H1 (cell line): ENCODE measurements around the gene TGFA. TPM values are rescaled to one million over a fixed set of nuclear protein-coding genes. Genes with fewer than 3 reads are reported as not detected.

Source experiments
- CTCF ChIA-PET: fragments of 300-600 bp; sonication (Branson Sonifier 250); formaldehyde crosslinking; loops from one replicate; lab custom pipeline; 2021; ENCODE audit not compliant: partially characterized antibody; lab: Charles Lee
- POLR2A ChIA-PET: fragments of 300-600 bp; sonication (Branson Sonifier 250); formaldehyde crosslinking; loops from one replicate; lab custom pipeline; 2021; ENCODE audit warnings: inconsistent platforms; ENCODE audit not compliant: partially characterized antibody; lab: Charles Lee
- DNase-seq, 2 experiments: peaks; one replicate each; pipeline versions ENCODE4 v3.0.0 to v3.0.0-alpha.2; 2010 to 2022; ENCODE audit warnings: low spot score in 2 of 2, low read depth in 1 of 2, mixed read lengths in 1 of 2
- FAIRE-seq: peaks from 2 replicates; lab custom pipeline; 2011; peaks lifted over from hg19 to GRCh38; lab: Jason Lieb, UNC
- H2AFZ ChIP-seq: 2 replicates; pipeline ENCODE4 v1.8.1; 2012; ENCODE audit warnings: low read length, inconsistent platforms
- H2AK5ac ChIP-seq: 2 replicates; pipeline ENCODE4 v1.6.1; 2013; ENCODE audit warnings: low read depth, low read length
- H2BK120ac ChIP-seq: replicated peaks from 2 replicates; pipeline ENCODE3; 2013; ENCODE audit warnings: low read depth, low read length, inconsistent platforms
- H2BK12ac ChIP-seq: 2 replicates; pipeline ENCODE4 v1.6.1; 2013; ENCODE audit warnings: low read depth, low read length
- H2BK15ac ChIP-seq: 2 replicates; pipeline ENCODE4 v1.6.1; 2013; ENCODE audit warnings: low read length
- H2BK20ac ChIP-seq: 2 replicates; pipeline ENCODE4 v1.6.1; 2013; ENCODE audit warnings: low read length
- H2BK5ac ChIP-seq: 2 replicates; pipeline ENCODE4 v1.6.1; 2013; ENCODE audit warnings: low read depth, low read length
- H3K14ac ChIP-seq: 2 replicates; pipeline ENCODE4 v1.6.1; 2013; ENCODE audit warnings: inconsistent platforms; ENCODE audit not compliant: insufficient read length
- H3K18ac ChIP-seq: 2 replicates; pipeline ENCODE4 v1.6.1; 2013; ENCODE audit warnings: low read length; ENCODE audit errors: extremely low read depth
- H3K23ac ChIP-seq: 2 replicates; pipeline ENCODE4 v1.6.1; 2013; ENCODE audit warnings: inconsistent platforms; ENCODE audit not compliant: insufficient read length
- H3K23me2 ChIP-seq: 2 replicates; pipeline ENCODE4 v1.6.1; 2013; ENCODE audit warnings: low read depth, low read length
- H3K27ac ChIP-seq: 2 replicates; pipeline ENCODE4 v1.6.1; 2011; ENCODE audit warnings: low read depth, low read length, inconsistent platforms
- H3K27me3 ChIP-seq, 4 experiments: replicated peaks in 1 of 4; 1 replicate in 1 of 4; 2 replicates in 3 of 4; pipeline versions ENCODE4 v1.6.1 to v1.8.1; 2011 to 2013; ENCODE audit warnings: low read length in 3 of 4, mild to moderate bottlenecking in 3 of 4, inconsistent platforms in 2 of 4, mixed read lengths in 2 of 4, moderate library complexity in 1 of 4; ENCODE audit not compliant: control insufficient read depth in 3 of 4, insufficient read depth in 3 of 4; ENCODE audit errors: extremely low read depth in 1 of 4
- H3K36me3 ChIP-seq, 4 experiments: 2 replicates each; pipeline versions ENCODE4 v1.6.1 to v1.8.1; 2011 to 2013; ENCODE audit warnings: mild to moderate bottlenecking in 4 of 4, low read length in 3 of 4, moderate library complexity in 2 of 4, control low read depth in 1 of 4, inconsistent platforms in 1 of 4; ENCODE audit not compliant: insufficient read depth in 4 of 4, control insufficient read depth in 2 of 4
- H3K4ac ChIP-seq: replicated peaks from 2 replicates; pipeline ENCODE3; 2013; ENCODE audit warnings: low read length, low read depth, mixed read lengths, inconsistent platforms; ENCODE audit not compliant: insufficient read length
- H3K4me1 ChIP-seq, 4 experiments: replicated peaks in 1 of 4; 1 replicate in 1 of 4; 2 replicates in 3 of 4; pipeline versions ENCODE4 v1.6.1 to v1.8.1; 2011 to 2013; ENCODE audit warnings: low read length in 3 of 4, inconsistent platforms in 2 of 4, mixed read lengths in 1 of 4; ENCODE audit not compliant: insufficient read depth in 4 of 4, control insufficient read depth in 3 of 4
- H3K4me2 ChIP-seq, 2 experiments: 2 replicates each; pipeline versions ENCODE4 v1.6.1 to v1.8.1; 2011 to 2013; ENCODE audit warnings: low read depth in 2 of 2, low read length in 2 of 2, control low read depth in 1 of 2, inconsistent platforms in 1 of 2, mild to moderate bottlenecking in 1 of 2; ENCODE audit not compliant: insufficient read depth in 1 of 2
- H3K4me3 ChIP-seq, 4 experiments: fragments of 200-600, 300-600 bp in 1 of 4; sonication (generic), shearing (Covaris generic), sonication (Bioruptor Twin) in 1 of 4; 2 replicates each; pipeline versions ENCODE4 v1.5.1 to v1.8.1; 2011 to 2016; ENCODE audit warnings: low read length in 4 of 4, low read depth in 3 of 4, control low read depth in 2 of 4, inconsistent platforms in 2 of 4, mild to moderate bottlenecking in 2 of 4, mixed read lengths in 1 of 4, moderate library complexity in 1 of 4; ENCODE audit not compliant: insufficient read depth in 2 of 4; ENCODE audit errors: extremely low read depth in 1 of 4
- H3K56ac ChIP-seq: replicated peaks from 2 replicates; pipeline ENCODE3; 2013; ENCODE audit warnings: low read depth, mild to moderate bottlenecking, mixed read lengths, low read length, inconsistent platforms; ENCODE audit not compliant: insufficient read length
- H3K79me1 ChIP-seq: 2 replicates; pipeline ENCODE4 v1.6.1; 2013; ENCODE audit warnings: low read depth, low read length, control low read depth
- H3K79me2 ChIP-seq, 2 experiments: 2 replicates each; pipeline versions ENCODE4 v1.6.1 to v1.8.1; 2012 to 2013; ENCODE audit warnings: low read length in 2 of 2, mild to moderate bottlenecking in 2 of 2, inconsistent platforms in 1 of 2; ENCODE audit not compliant: insufficient read depth in 2 of 2, control insufficient read depth in 1 of 2
- H3K9ac ChIP-seq, 4 experiments: replicated peaks in 1 of 4; 1 replicate in 1 of 4; 2 replicates in 3 of 4; pipeline versions ENCODE4 v1.6.1 to v1.8.1; 2011 to 2013; ENCODE audit warnings: low read depth in 3 of 4, low read length in 3 of 4, control low read depth in 2 of 4, mild to moderate bottlenecking in 2 of 4, moderate library complexity in 2 of 4, inconsistent platforms in 1 of 4; ENCODE audit errors: extremely low read depth in 1 of 4
- H3K9me3 ChIP-seq, 2 experiments: 2 replicates each; pipeline versions ENCODE4 v1.6.1 to v1.8.1; 2012 to 2013; ENCODE audit warnings: mild to moderate bottlenecking in 2 of 2, moderate library complexity in 2 of 2, control low read depth in 1 of 2, inconsistent platforms in 1 of 2, low read depth in 1 of 2, low read length in 1 of 2, mixed read lengths in 1 of 2; ENCODE audit not compliant: insufficient read depth in 2 of 2
- H4K20me1 ChIP-seq, 2 experiments: replicated peaks in 1 of 2; 2 replicates each; pipeline versions ENCODE3 to v1.8.1; 2011 to 2013; ENCODE audit warnings: inconsistent platforms in 2 of 2, low read length in 2 of 2, mild to moderate bottlenecking in 1 of 2; ENCODE audit not compliant: insufficient read depth in 2 of 2, control insufficient read depth in 1 of 2
- H4K5ac ChIP-seq: 2 replicates; pipeline ENCODE4 v1.6.1; 2013; ENCODE audit warnings: low read length, low read depth, mixed read lengths, inconsistent platforms; ENCODE audit not compliant: insufficient read length
- H4K8ac ChIP-seq: 2 replicates; pipeline ENCODE4 v1.8.0; 2013; ENCODE audit warnings: mild to moderate bottlenecking, moderate library complexity, low read length, inconsistent platforms; ENCODE audit not compliant: insufficient read depth; ENCODE audit errors: extremely low read depth
- H4K91ac ChIP-seq: replicated peaks from 2 replicates; pipeline ENCODE3; 2013; ENCODE audit warnings: low read length, mixed read lengths, inconsistent platforms; ENCODE audit not compliant: insufficient read length
- ASH2L ChIP-seq: fragments of 200-600, 300-600 bp; sonication (generic); IDR thresholded peaks from one replicate; pipeline ENCODE4 v1.7.1; 2017; ENCODE audit warnings: low read length
- CBX5 ChIP-seq: fragments of 300-800, 300-1000 bp; sonication (generic); IDR thresholded peaks from 2 replicates; pipeline ENCODE4 v1.7.1; 2016; ENCODE audit warnings: antibody characterized with exemption, low read length, low read depth
- CBX8 ChIP-seq: fragments of 300-800, 300-1000 bp; sonication (generic); IDR thresholded peaks from 2 replicates; pipeline ENCODE4 v1.7.1; 2016; ENCODE audit warnings: low read depth, low read length, borderline replicate concordance
- CTBP2 ChIP-seq: IDR thresholded peaks from 2 replicates; pipeline ENCODE4 v1.7.0; 2011; ENCODE audit warnings: borderline replicate concordance, mild to moderate bottlenecking, moderate library complexity, mixed read lengths, low read length; ENCODE audit not compliant: insufficient read depth, insufficient read length
- EGR1 ChIP-seq: IDR thresholded peaks from 2 replicates; pipeline ENCODE4 v1.6.1; 2011; ENCODE audit warnings: low read depth, low read length, borderline replicate concordance
- FOSL1 ChIP-seq: IDR thresholded peaks from 2 replicates; pipeline ENCODE4 v1.6.1; 2011; ENCODE audit warnings: mild to moderate bottlenecking, low read depth, low read length, moderate library complexity; ENCODE audit not compliant: insufficient read depth
- KDM5A ChIP-seq: fragments of 200-600 bp; IDR thresholded peaks from 2 replicates; pipeline ENCODE4 v1.7.1; 2012; ENCODE audit warnings: mild to moderate bottlenecking, low read length, inconsistent platforms, mixed read lengths
- POLR2A ChIP-seq, 2 experiments: IDR thresholded peaks; 1 replicate in 1 of 2; 2 replicates in 1 of 2; pipeline ENCODE4 v1.6.1; 2011; ENCODE audit warnings: low read depth in 2 of 2, low read length in 2 of 2, mild to moderate bottlenecking in 2 of 2; ENCODE audit errors: control extremely low read depth in 1 of 2
- RXRA ChIP-seq: IDR thresholded peaks from 2 replicates; pipeline ENCODE4 v1.6.1; 2011; ENCODE audit warnings: low read depth, mild to moderate bottlenecking, low read length, moderate library complexity; ENCODE audit not compliant: insufficient read depth
- SAP30 ChIP-seq: fragments of 300-600 bp; sonication (generic); IDR thresholded peaks from 2 replicates; pipeline ENCODE4 v1.7.1; 2012; ENCODE audit warnings: low read length, moderate library complexity, mild to moderate bottlenecking, inconsistent platforms; ENCODE audit not compliant: insufficient read depth, insufficient replicate concordance
- SIRT6 ChIP-seq: IDR thresholded peaks from one replicate; pipeline ENCODE4 v1.7.1; 2012; ENCODE audit warnings: low read length, inconsistent platforms
- TCF12 ChIP-seq: IDR thresholded peaks from 2 replicates; pipeline ENCODE4 v1.6.1; 2011; ENCODE audit warnings: low read depth, mild to moderate bottlenecking, low read length
- WGBS, 2 experiments: shearing (Covaris generic) in 1 of 2; methylation state at CpG; one replicate each; pipeline versions ENCODE4 v1.1.6 to v1.1.7; 2013 to 2015; ENCODE audit warnings: low lambda C conversion rate in 2 of 2, mixed read lengths in 2 of 2, inconsistent platforms in 1 of 2, low coverage in 1 of 2, missing lambda C conversion rate in 1 of 2; ENCODE audit not compliant: insufficient replicate concordance in 2 of 2, insufficient coverage in 1 of 2, insufficient read length in 1 of 2; ENCODE audit errors: extremely low coverage in 1 of 2, missing lambda C conversion rate in 1 of 2; 5-methylcytosine and 5-hydroxymethylcytosine counted together
- polyA plus RNA-seq, 7 experiments: library from polyadenylated mRNA; depleted of rRNA in 3 of 7; stranded (reverse) in 5 of 7; unstranded in 2 of 7; fragments of >200 nt in 5 of 7; fragments of 200-250 nt in 2 of 7; gene quantifications; 1 replicate in 5 of 7; 2 replicates in 1 of 7; 4 replicates in 1 of 7; pipeline versions ENCODE4 v1.2.1 to v1.2.3, GENCODE V29; 2011 to 2013; ENCODE audit warnings: missing spikeins in 2 of 7, mixed read lengths in 2 of 7
- total RNA-seq: library from RNA; stranded (reverse); fragmentation: NEBNext Ultra II Directional; extraction: Animal tissue kit (Norgen Biotek cat#: 25700); gene quantifications from 2 replicates; pipeline ENCODE4 v1.2.1, GENCODE V29; 2021

Gene TGFA
- total and polyA plus RNA-seq, 2 of the 8 experiments (the other 6 are each of a cell fraction or from before 2014, with no cell fraction given) = 1.8 to 3.7 TPM

DNA sequence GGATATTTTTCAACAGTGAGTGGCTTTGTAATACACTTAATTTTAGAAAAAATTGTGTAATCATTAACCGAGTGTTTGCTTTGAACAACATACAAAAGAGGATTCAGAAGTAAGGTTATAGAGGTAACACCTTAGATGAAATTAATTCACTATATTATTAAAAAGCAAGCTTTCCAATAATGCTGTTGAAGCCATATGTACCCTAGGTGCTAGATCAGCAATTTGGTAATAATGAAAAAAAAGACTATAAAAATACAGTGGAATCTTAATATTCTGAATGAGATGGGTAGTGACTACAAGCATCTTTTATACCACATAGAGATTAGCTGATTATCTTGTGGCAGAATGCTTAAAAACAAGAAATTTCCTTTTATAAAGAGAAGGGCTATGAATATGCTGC is 136.6 kb downstream of the TGFA start:
- POLR2A ChIA-PET = no interaction called here
- TF ChIP-seq SIRT6 (no peak), CTBP2 (no peak), EGR1 (no peak), SAP30 (no peak), KDM5A (no peak), CBX8 (no peak), ASH2L (no peak), RXRA (no peak), TCF12 (no peak), FOSL1 (no peak), POLR2A (IDR thresholded peaks at IDR 0.05; ENCODE audit: control extremely low read depth in 1 of 2, low read depth in 2 of 2, low read length in 2 of 2) (no peak), CBX5 (no peak)

More for the DNA sequence above, 136.6 kb downstream of the TGFA start:
- Histone ChIP-seq H3K36me3 (no peaks in the 10 kb centered on the region), H3K4me3 (no peak overlapping the region), H3K27me3 (peaks cover 0 to 7% (median 2%) of the 10 kb centered on the region in 4 experiments; a peak in 2 of 7 replicates), H2BK20ac (no peak overlapping the region), H3K56ac (no peak overlapping the region), H2AFZ (no peak overlapping the region), H4K91ac (no peak overlapping the region), H2BK12ac (no peak overlapping the region), H2BK120ac (no peak overlapping the region), H3K23me2 (no peaks in the 10 kb centered on the region), H3K79me2 (no peaks in the 10 kb centered on the region), H3K4me1 (no peaks in the 10 kb centered on the region; a peak in 1 of 7 replicates), H3K4ac (no peak overlapping the region), H2BK5ac (no peak overlapping the region), H4K8ac (no peak overlapping the region), H3K27ac (no peak overlapping the region), H3K4me2 (no peak overlapping the region), H3K14ac (no peak overlapping the region), H4K5ac (no peak overlapping the region), H3K18ac (no peak overlapping the region), H3K23ac (no peak overlapping the region), H2AK5ac (no peak overlapping the region), H3K9me3 (no peaks in the 10 kb centered on the region), H3K9ac (no peak overlapping the region), H2BK15ac (no peak overlapping the region), H4K20me1 (no peaks in the 10 kb centered on the region), H3K79me1 (no peaks in the 10 kb centered on the region)
- no peak for DNase-seq
- 81% methylated on average over 1 of the region's 1 CpG; no CpG with 5 or more reads in 1 of the 2 experiments for WGBS, 2 experiments
- CTCF ChIA-PET = interaction anchor here (1.2 to 1.7 kb wide), 3 partner anchors 28 to 227 kb away, joined by 3 to 4 read pairs (median 4); no protein-coding TSS in a partner anchor
- no peak for FAIRE-seq
